Stimulated activated CD4-positive, alpha-beta T cell treated with anti-CD3 and anti-CD28 coated beads, Interleukin-4, amount 100 ng/mL, for 24 hours (primary cell): Measurements from ENCODE around the gene WWTR1.

Source experiments
- DNase-seq: peaks from one replicate; pipeline ENCODE4 v3.0.0-alpha.2; 2020

WWTR1 gene

GRCh38 chr3:149654188-149654601, 3.6 kb downstream of the WWTR1 start:
- no peak for DNase-seq

- DNase-seq = no peak
Observed at GRCh38 chr3:149653564-149653963, 4.3 kb downstream of the WWTR1 start.

GRCh38 chr3:149653136-149653535, 4.7 kb downstream of the WWTR1 start:
- DNase-seq = no peak

- no peak for DNase-seq
Observed at GRCh38 chr3:149650828-149651227, 7.0 kb downstream of the WWTR1 start.

- DNase-seq = no peak
Observed at GRCh38 chr3:149648525-149648924, 9.3 kb downstream of the WWTR1 start.

GRCh38 chr3:149647812-149648211, 10.0 kb downstream of the WWTR1 start:
- DNase-seq = no peak

GRCh38 chr3:149647285-149647684, 10.5 kb downstream of the WWTR1 start:
- DNase-seq = no peak

- no peak for DNase-seq
Observed at GRCh38 chr3:149646181-149646766, 11.6 kb downstream of the WWTR1 start.

- DNase-seq = no peak
Observed at GRCh38 chr3:149643963-149644362, 13.9 kb downstream of the WWTR1 start.

GRCh38 chr3:149643482-149643798, 14.4 kb downstream of the WWTR1 start:
- no peak for DNase-seq

GRCh38 chr3:149640976-149641728, 16.7 kb downstream of the WWTR1 start:
- DNase-seq = no peak

GRCh38 chr3:149639093-149639486, 18.7 kb downstream of the WWTR1 start:
- DNase-seq = no peak

- no peak for DNase-seq
Observed at GRCh38 chr3:149638228-149639092, 19.4 kb downstream of the WWTR1 start.

GRCh38 chr3:149635396-149635795, 22.4 kb downstream of the WWTR1 start:
- DNase-seq = no peak

- DNase-seq = no peak
Observed at GRCh38 chr3:149634573-149634972, 23.3 kb downstream of the WWTR1 start.

GRCh38 chr3:149634072-149634471, 23.8 kb downstream of the WWTR1 start:
- DNase-seq = no peak

GRCh38 chr3:149632225-149632624, 25.6 kb downstream of the WWTR1 start:
- DNase-seq = no peak

GRCh38 chr3:149630806-149631205, 27.0 kb downstream of the WWTR1 start:
- no peak for DNase-seq

GRCh38 chr3:149628957-149629670, 28.7 kb downstream of the WWTR1 start:
- no peak for DNase-seq

GRCh38 chr3:149626671-149627070, 31.2 kb downstream of the WWTR1 start:
- no peak for DNase-seq

GRCh38 chr3:149625795-149626194, 32.0 kb downstream of the WWTR1 start:
- no peak for DNase-seq

GRCh38 chr3:149623824-149624223, 34.0 kb downstream of the WWTR1 start:
- DNase-seq = no peak
